Sigmoid colon (tissue), 7 donors: ENCODE data around the gene TMEM45B. TPM values are rescaled to one million over a fixed set of nuclear protein-coding genes. Genes with fewer than 3 reads are reported as not detected.

Experiments used
- DNase-seq: peaks from one replicate; pipeline ENCODE4 v3.0.0-alpha.2; 2019
- H3K27ac ChIP-seq, 4 donors: fragments of 200-600 bp; sonication (generic); one replicate each; pipeline ENCODE4 v1.5.1; 2016 to 2019; ENCODE audit warnings: mild to moderate bottlenecking in 1 of 4
- H3K27me3 ChIP-seq, 3 donors: fragments of 200-600 bp; sonication (generic); one replicate each; pipeline ENCODE4 v1.5.1; 2019; ENCODE audit warnings: mild to moderate bottlenecking in 1 of 3
- H3K36me3 ChIP-seq, 4 donors: fragments of 200-600 bp; sonication (generic); one replicate each; pipeline ENCODE4 v1.5.1; 2016 to 2019
- H3K4me1 ChIP-seq, 4 donors: fragments of 200-600 bp; sonication (generic); one replicate each; pipeline ENCODE4 v1.5.1; 2017 to 2019
- H3K4me3 ChIP-seq, 4 donors: fragments of 200-600 bp; sonication (generic); one replicate each; pipeline ENCODE4 v1.5.1; 2017 to 2019; ENCODE audit warnings: mild to moderate bottlenecking in 2 of 4, moderate library complexity in 1 of 4
- H3K9me3 ChIP-seq, 4 donors: fragments of 200-600 bp in 3 of 4; sonication (generic) in 3 of 4; one replicate each; pipeline versions ENCODE4 v1.5.1 to v1.6.1; 2013 to 2019
- CTCF ChIP-seq, 4 experiments: fragments of 450-650 bp in 3 of 4; fragments of 200-600 bp in 1 of 4; IDR thresholded peaks; one replicate each; pipeline ENCODE4 v1.5.1; 2016 to 2019; ENCODE audit warnings: antibody characterized with exemption in 4 of 4, mild to moderate bottlenecking in 3 of 4, moderate library complexity in 2 of 4
- EP300 ChIP-seq, 4 donors: sonication (generic); formaldehyde crosslinking; IDR thresholded peaks; one replicate each; pipeline ENCODE4 v1.6.1; 2017; ENCODE audit warnings: antibody characterized with exemption in 4 of 4
- POLR2A ChIP-seq, 2 donors: fragments of 450-650 bp; IDR thresholded peaks; one replicate each; pipeline ENCODE4 v1.6.1; 2016; ENCODE audit warnings: antibody characterized with exemption in 2 of 2, mild to moderate bottlenecking in 2 of 2, moderate library complexity in 2 of 2
- POLR2AphosphoS5 ChIP-seq, 4 donors: sonication (generic); formaldehyde crosslinking; IDR thresholded peaks; one replicate each; pipeline ENCODE4 v1.6.1; 2017; ENCODE audit warnings: antibody characterized with exemption in 4 of 4
- WGBS, 2 donors: extraction: QIAGEN DNeasy Blood & Tissue Kit; methylation state at CpG; one replicate each; pipeline ENCODE4 v1.1.7; 2013; 5-methylcytosine and 5-hydroxymethylcytosine counted together
- intact Hi-C: fragments of 100-400 bp; cut with DNase I; formaldehyde crosslinking; loops from one replicate; pipeline ENCODE4 v1.15.1; 2023
- polyA plus RNA-seq, 3 donors: library from polyadenylated mRNA; stranded (reverse); fragments of 200-250 nt; gene quantifications; one replicate each; pipeline ENCODE4 v1.2.3, GENCODE V29; 2013
- total RNA-seq, 4 donors: library from RNA; depleted of rRNA; stranded (reverse); fragments of >200 nt; gene quantifications; one replicate each; pipeline ENCODE4 v1.1.0, GENCODE V29; 2016
- donor health status: healthy with polysubstance abuse.
- donor health status: Bipolar disorder and iron deficiency.
- donor health status: healthy.

Gene TMEM45B
- total and polyA plus RNA-seq, 7 donors: 0.55 to 150 (median 16.0) TPM; not detected in 1

DNA sequence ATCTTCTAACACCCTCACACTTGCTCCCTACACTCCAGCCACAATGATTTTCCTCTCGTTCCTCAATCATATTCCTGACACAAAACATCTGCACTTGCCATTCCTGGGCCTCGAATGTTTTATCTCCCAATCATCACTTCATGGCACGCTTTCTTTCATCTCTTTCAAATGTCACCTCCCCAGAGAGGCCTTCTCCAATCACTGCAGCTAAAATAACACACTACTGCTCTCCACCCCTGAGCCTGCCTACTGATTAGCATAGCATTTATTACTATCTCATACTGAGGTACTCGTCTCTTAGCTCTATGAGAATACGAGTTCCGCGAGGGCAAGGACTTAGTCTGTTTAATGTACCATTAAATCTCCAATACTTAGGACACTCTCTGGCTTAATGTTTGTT lies 56.3 kb downstream of the TMEM45B start:
- WGBS, 2 donors: 92 to 93% methylated on average over 7 of the region's 7 CpGs
- Histone ChIP-seq H3K4me3 (no peak overlapping the region), H3K9me3 (no peaks in the 10 kb centered on the region), H3K4me1 (no peaks in the 10 kb centered on the region), H3K27ac (no peak overlapping the region), H3K36me3 (peaks cover 44 to 98% (median 75%) of the 10 kb centered on the region in 4 donors), H3K27me3 (no peaks in the 10 kb centered on the region)
- TF ChIP-seq CTCF (IDR thresholded peaks at IDR 0.05) (no peak), EP300 (IDR thresholded peaks at IDR 0.05) (no peak), POLR2AphosphoS5 (IDR thresholded peaks at IDR 0.05) (no peak), POLR2A (IDR thresholded peaks at IDR 0.05) (no peak)
- no peak for DNase-seq
- intact Hi-C loops: no loop called here

DNA sequence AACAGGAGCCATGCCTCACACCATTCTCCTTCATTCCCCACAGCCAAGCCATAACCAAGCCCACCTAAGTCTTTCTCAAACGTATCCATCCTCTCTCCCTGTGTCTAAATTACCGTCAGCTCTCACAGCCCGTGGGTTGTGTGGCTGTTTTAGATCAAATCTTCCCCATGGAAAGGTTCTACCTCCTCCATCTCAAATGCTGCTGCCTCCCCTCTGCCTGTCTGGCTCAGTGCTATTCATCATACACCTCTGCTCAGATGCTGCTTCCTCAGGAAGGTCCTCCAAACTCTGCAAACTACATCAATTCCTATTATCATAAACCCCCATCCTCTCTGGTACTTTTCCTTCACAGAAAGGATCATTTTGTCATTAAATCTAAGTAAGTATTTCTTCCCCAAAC lies 64.7 kb downstream of the TMEM45B start:
- Histone ChIP-seq H3K27ac (no peak overlapping the region), H3K4me1 (no peaks in the 10 kb centered on the region), H3K4me3 (no peak overlapping the region), H3K36me3 (peaks cover 47 to 100% (median 90%) of the 10 kb centered on the region in 4 donors), H3K27me3 (no peaks in the 10 kb centered on the region), H3K9me3 (no peaks in the 10 kb centered on the region)
- WGBS, 2 donors: 92 to 97% methylated on average over 3 of the region's 3 CpGs
- DNase-seq: no peak
- intact Hi-C loops: no loop called here
- TF ChIP-seq EP300 (IDR thresholded peaks at IDR 0.05): no peak
- no peak for TF ChIP-seq POLR2AphosphoS5 (IDR thresholded peaks at IDR 0.05)
- no peak for TF ChIP-seq POLR2A (IDR thresholded peaks at IDR 0.05)
- no peak for TF ChIP-seq CTCF (IDR thresholded peaks at IDR 0.05)

GRCh38 chr11:129881570-129882170 lies 66.0 kb downstream of the TMEM45B start:
- no peak for DNase-seq
- Histone ChIP-seq H3K27me3 (no peaks in the 10 kb centered on the region), H3K27ac (no peak overlapping the region), H3K4me1 (no peaks in the 10 kb centered on the region), H3K4me3 (no peak overlapping the region), H3K36me3 (peaks cover 53 to 100% (median 90%) of the 10 kb centered on the region in 4 donors), H3K9me3 (no peaks in the 10 kb centered on the region)
- no peak for TF ChIP-seq EP300 (IDR thresholded peaks at IDR 0.05)
- peak in 1 of 4 experiments; percentile 8 for TF ChIP-seq CTCF (IDR thresholded peaks at IDR 0.05)
- WGBS, 2 donors: 73 to 81% methylated on average over 9 of the region's 9 CpGs
- intact Hi-C loops: no loop called here

DNA sequence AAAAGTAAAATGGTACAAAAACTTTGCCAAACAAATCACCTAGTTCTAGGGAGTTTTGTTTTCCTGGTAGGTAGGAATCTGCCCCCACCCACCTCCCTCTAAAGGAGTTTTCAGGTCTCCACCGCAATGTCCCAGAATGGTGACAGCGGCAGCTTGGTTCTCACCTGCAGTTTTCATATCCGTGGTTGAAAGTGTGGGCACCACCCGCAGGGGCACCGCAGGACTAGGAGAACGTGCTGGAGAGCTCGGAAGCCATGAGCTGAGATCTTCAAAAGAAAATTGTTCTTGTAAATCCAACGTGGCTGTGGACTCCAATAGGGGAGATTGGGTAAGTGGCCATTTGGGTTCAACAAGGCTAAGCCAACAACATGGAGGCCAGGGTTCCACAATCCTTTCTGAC lies 68.9 kb downstream of the TMEM45B start:
- no peak for DNase-seq
- Histone ChIP-seq H3K36me3 (peaks cover 48 to 100% (median 90%) of the 10 kb centered on the region in 4 donors), H3K4me1 (no peaks in the 10 kb centered on the region), H3K27me3 (no peaks in the 10 kb centered on the region), H3K9me3 (no peaks in the 10 kb centered on the region), H3K27ac (no peak overlapping the region), H3K4me3 (no peak overlapping the region)
- intact Hi-C loops: no loop called here
- TF ChIP-seq POLR2AphosphoS5 (IDR thresholded peaks at IDR 0.05) (no peak), CTCF (IDR thresholded peaks at IDR 0.05) (no peak), EP300 (IDR thresholded peaks at IDR 0.05) (no peak), POLR2A (IDR thresholded peaks at IDR 0.05) (no peak)
- 92 to 95% methylated on average over 8 of the region's 8 CpGs for WGBS, 2 donors

DNA sequence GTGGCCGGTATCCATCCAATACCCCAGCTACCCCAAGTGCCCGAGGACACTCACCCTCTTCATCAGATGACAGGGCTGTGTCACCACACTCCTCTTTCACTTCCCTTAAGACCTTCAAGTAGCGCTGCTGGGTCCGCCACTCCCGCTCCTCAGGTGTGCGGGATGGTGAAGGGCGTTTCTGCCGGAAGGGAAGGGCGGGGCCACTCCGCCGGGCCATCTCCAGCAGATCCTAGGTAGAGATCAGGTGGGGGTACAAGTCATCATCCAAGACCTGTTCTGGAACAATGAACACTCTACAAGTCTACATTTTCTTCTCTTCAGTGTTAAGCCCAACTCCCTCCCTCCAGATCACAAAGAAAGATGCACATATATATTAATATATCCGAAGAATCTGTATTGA lies 69.7 kb downstream of the TMEM45B start:
- intact Hi-C loops: no loop called here
- whole genome bisulfite sequencing, 2 donors: 95 to 96% methylated on average over 12 of the region's 12 CpGs
- DNase-seq: no peak
- Histone ChIP-seq H3K4me3 (no peak overlapping the region), H3K27ac (no peak overlapping the region), H3K27me3 (no peaks in the 10 kb centered on the region), H3K4me1 (no peaks in the 10 kb centered on the region), H3K36me3 (peaks cover 48 to 100% (median 83%) of the 10 kb centered on the region in 4 donors), H3K9me3 (no peaks in the 10 kb centered on the region)
- no peak for TF ChIP-seq POLR2AphosphoS5 (IDR thresholded peaks at IDR 0.05)
- no peak for TF ChIP-seq CTCF (IDR thresholded peaks at IDR 0.05)
- TF ChIP-seq EP300 (IDR thresholded peaks at IDR 0.05): no peak
- no peak for TF ChIP-seq POLR2A (IDR thresholded peaks at IDR 0.05)
